Astrocyte (in vitro differentiated cells and primary cell): ENCODE data around the gene CSGALNACT2. TPM values are rescaled to one million over a fixed set of nuclear protein-coding genes. Genes with fewer than 3 reads are reported as not detected.

Experiments
- DNase-seq: peaks from one replicate; pipeline ENCODE4 v3.0.0-alpha.2; 2010; ENCODE audit warnings: low read depth
- FAIRE-seq: peaks from 2 replicates; lab custom pipeline; 2011; peaks lifted over from hg19 to GRCh38; lab: Jason Lieb, UNC
- H2AFZ ChIP-seq: 2 replicates; pipeline ENCODE4 v1.6.0; 2012; ENCODE audit warnings: low read depth, low read length, inconsistent platforms
- H3K27ac ChIP-seq: 2 replicates; pipeline ENCODE4 v1.5.1; 2011; ENCODE audit warnings: low read depth, low read length, inconsistent platforms
- H3K27me3 ChIP-seq: 2 replicates; pipeline ENCODE4 v1.6.0; 2011; ENCODE audit warnings: low read length, inconsistent platforms; ENCODE audit not compliant: insufficient read depth
- H3K36me3 ChIP-seq: 2 replicates; pipeline ENCODE4 v1.5.1; 2011; ENCODE audit warnings: low read length, inconsistent platforms; ENCODE audit not compliant: insufficient read depth
- H3K4me1 ChIP-seq: 2 replicates; pipeline ENCODE4 v1.5.1; 2011; ENCODE audit warnings: low read length, inconsistent platforms; ENCODE audit not compliant: insufficient read depth
- H3K4me2 ChIP-seq: 2 replicates; pipeline ENCODE4 v1.6.0; 2012; ENCODE audit warnings: low read length, inconsistent platforms
- H3K4me3 ChIP-seq: 2 replicates; pipeline ENCODE4 v1.5.1; 2011; ENCODE audit warnings: low read depth, mild to moderate bottlenecking, low read length, inconsistent platforms; ENCODE audit not compliant: insufficient read depth
- H3K79me2 ChIP-seq: 2 replicates; pipeline ENCODE4 v1.6.0; 2012; ENCODE audit warnings: mild to moderate bottlenecking, low read length, inconsistent platforms; ENCODE audit not compliant: insufficient read depth
- H3K9ac ChIP-seq: 2 replicates; pipeline ENCODE4 v1.6.0; 2012; ENCODE audit warnings: mild to moderate bottlenecking, low read length, inconsistent platforms
- H3K9me3 ChIP-seq: 2 replicates; pipeline ENCODE4 v1.5.1; 2012; ENCODE audit warnings: low read depth, mild to moderate bottlenecking, low read length, inconsistent platforms; ENCODE audit not compliant: insufficient read depth
- H4K20me1 ChIP-seq: 2 replicates; pipeline ENCODE4 v1.6.0; 2012; ENCODE audit warnings: low read length, inconsistent platforms; ENCODE audit not compliant: insufficient read depth
- H3K27ac Mint-ChIP-seq: one replicate; pipeline ENCODE4 v1.8.0; 2021; ENCODE audit warnings: mild to moderate bottlenecking, mixed read lengths; ENCODE audit not compliant: unreplicated experiment
- H3K27me3 Mint-ChIP-seq: one replicate; pipeline ENCODE4 v1.8.0; 2021; ENCODE audit warnings: low read depth, mixed read lengths; ENCODE audit not compliant: unreplicated experiment
- H3K36me3 Mint-ChIP-seq: one replicate; pipeline ENCODE4 v1.8.0; 2021; ENCODE audit warnings: low read depth, mixed read lengths; ENCODE audit not compliant: unreplicated experiment
- H3K4me1 Mint-ChIP-seq: one replicate; pipeline ENCODE4 v1.8.0; 2021; ENCODE audit warnings: low read depth, mixed read lengths; ENCODE audit not compliant: unreplicated experiment
- H3K4me3 Mint-ChIP-seq: one replicate; pipeline ENCODE4 v1.8.0; 2021; ENCODE audit warnings: mild to moderate bottlenecking, moderate library complexity, mixed read lengths; ENCODE audit not compliant: unreplicated experiment
- H3K9me3 Mint-ChIP-seq: one replicate; pipeline ENCODE4 v1.8.0; 2021; ENCODE audit warnings: mild to moderate bottlenecking, mixed read lengths; ENCODE audit not compliant: unreplicated experiment
- CTCF ChIP-seq: IDR thresholded peaks from 2 replicates; pipeline ENCODE4 v1.5.1; 2011; ENCODE audit warnings: low read depth, mild to moderate bottlenecking, inconsistent platforms, low read length, moderate library complexity; ENCODE audit not compliant: insufficient read depth
- EZH2 ChIP-seq: IDR thresholded peaks from 2 replicates; pipeline ENCODE4 v1.6.1; 2012; ENCODE audit warnings: mild to moderate bottlenecking, low read length, inconsistent platforms; ENCODE audit not compliant: insufficient read depth
- total RNA-seq: library from RNA; stranded (reverse); gene quantifications from 2 replicates; pipeline ENCODE4 v1.2.1, GENCODE V29; 2021

The CSGALNACT2 gene
- total RNA-seq, 1 donor from 2014 or later = 28.5 TPM

GRCh38 chr10:43193496-43194080 lies 55.3 kb downstream of the CSGALNACT2 start:
- Histone ChIP-seq H3K4me1 (no peaks in the 10 kb centered on the region), H3K36me3 (peaks cover 5% of the 10 kb centered on the region), H2AFZ (no peak overlapping the region), H3K27ac (no peak overlapping the region), H4K20me1 (peaks cover 14% of the 10 kb centered on the region), H3K4me3 (no peak overlapping the region), H3K9me3 (no peaks in the 10 kb centered on the region), H3K4me2 (no peak overlapping the region), H3K79me2 (no peaks in the 10 kb centered on the region), H3K27me3 (no peaks in the 10 kb centered on the region), H3K9ac (no peak overlapping the region)
- FAIRE-seq = no peak
- Mint-ChIP-seq H3K4me1 (peaks cover 6% of the 10 kb centered on the region), H3K27ac (no peak overlapping the region), H3K27me3 (no peaks in the 10 kb centered on the region), H3K4me3 (no peak overlapping the region), H3K36me3 (peaks cover 23% of the 10 kb centered on the region), H3K9me3 (no peaks in the 10 kb centered on the region)
- no peak for DNase-seq
- no peak for TF ChIP-seq EZH2
- TF ChIP-seq CTCF = no peak

DNA sequence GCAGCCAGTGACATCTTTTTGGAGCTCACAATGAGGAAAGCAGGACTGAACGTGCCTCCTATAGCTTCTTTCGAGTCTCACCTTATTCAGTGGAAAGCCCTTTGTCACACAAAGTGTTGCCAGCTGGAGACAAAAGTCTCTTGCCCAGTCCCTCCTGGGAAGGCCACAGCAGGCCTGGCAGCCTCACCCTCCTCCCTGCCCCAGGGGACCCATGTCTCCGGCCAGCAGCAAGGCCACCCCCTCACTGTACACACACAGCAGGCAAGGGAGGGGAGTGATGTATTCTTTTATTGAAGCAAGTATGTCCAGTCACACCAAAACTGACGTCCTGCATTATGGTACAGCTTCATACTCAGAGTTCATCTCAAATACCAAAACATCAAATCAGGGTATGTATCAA lies 56.0 kb downstream of the CSGALNACT2 start:
- Mint-ChIP-seq H3K27ac (no peak overlapping the region), H3K4me1 (peaks cover 6% of the 10 kb centered on the region)

More for the DNA sequence above, 56.0 kb downstream of the CSGALNACT2 start:
- Mint-ChIP-seq H3K4me3 (no peak overlapping the region), H3K9me3 (no peaks in the 10 kb centered on the region), H3K27me3 (no peaks in the 10 kb centered on the region), H3K36me3 (peaks cover 24% of the 10 kb centered on the region)
- Histone ChIP-seq H4K20me1 (peaks cover 13% of the 10 kb centered on the region), H3K4me1 (no peaks in the 10 kb centered on the region), H2AFZ (no peak overlapping the region), H3K27me3 (no peaks in the 10 kb centered on the region), H3K36me3 (peaks cover 4% of the 10 kb centered on the region), H3K27ac (no peak overlapping the region), H3K4me2 (no peak overlapping the region), H3K9me3 (no peaks in the 10 kb centered on the region), H3K9ac (no peak overlapping the region), H3K4me3 (no peak overlapping the region), H3K79me2 (no peaks in the 10 kb centered on the region)
- FAIRE-seq (no peak), DNase-seq (no peak)
- TF ChIP-seq EZH2 (no peak), CTCF (no peak)
